Loucy (cell line): ENCODE data around the gene NELFB.

ENCODE experiments used
- H2AFZ ChIP-seq: fragments of 200-600 bp; sonication (generic); 2 replicates; pipeline ENCODE4 v1.6.0; 2016; ENCODE audit warnings: antibody characterized with exemption, mild to moderate bottlenecking, low read length, moderate library complexity
- H3F3A ChIP-seq: fragments of 200-600 bp; 2 replicates; pipeline ENCODE4 v1.6.0; 2016; ENCODE audit warnings: antibody characterized with exemption, low read depth, mild to moderate bottlenecking
- H3K27me3 ChIP-seq: fragments of 200-600 bp; sonication (generic); 2 replicates; pipeline ENCODE4 v1.6.1; 2014; ENCODE audit warnings: low read length, mild to moderate bottlenecking; ENCODE audit not compliant: insufficient read depth, poor library complexity, severe bottlenecking
- H3K36me3 ChIP-seq: fragments of 200-600 bp; sonication (generic); 2 replicates; pipeline ENCODE4 v1.6.1; 2016; ENCODE audit warnings: low read length; ENCODE audit not compliant: insufficient read depth
- H3K4me1 ChIP-seq: fragments of 200-600 bp; sonication (generic); 2 replicates; pipeline ENCODE4 v1.5.1; 2014; ENCODE audit warnings: low read length, mild to moderate bottlenecking; ENCODE audit not compliant: insufficient read depth, poor library complexity, severe bottlenecking
- H3K4me2 ChIP-seq: fragments of 200-600 bp; sonication (generic); 2 replicates; pipeline ENCODE4 v1.6.0; 2014; ENCODE audit warnings: antibody characterized with exemption, low read length, low read depth, mild to moderate bottlenecking; ENCODE audit not compliant: poor library complexity, severe bottlenecking
- H3K4me3 ChIP-seq: fragments of 200-600 bp; sonication (generic); 2 replicates; pipeline ENCODE4 v1.5.1; 2014; ENCODE audit warnings: low read length, mild to moderate bottlenecking, mixed read lengths; ENCODE audit not compliant: poor library complexity, severe bottlenecking
- H3K79me2 ChIP-seq: fragments of 200-600 bp; sonication (generic); 2 replicates; pipeline ENCODE4 v1.6.1; 2014; ENCODE audit warnings: low read length; ENCODE audit not compliant: insufficient read depth
- H3K9ac ChIP-seq: fragments of 200-600 bp; sonication (generic); 2 replicates; pipeline ENCODE4 v1.6.0; 2014; ENCODE audit warnings: mild to moderate bottlenecking, low read depth, low read length, moderate library complexity; ENCODE audit not compliant: poor library complexity, severe bottlenecking
- H3K9me2 ChIP-seq: fragments of 200-600 bp; sonication (generic); replicated peaks from 2 replicates; pipeline ENCODE4 v1.6.1; 2016; ENCODE audit warnings: low read depth, low read length, mixed read lengths
- H3K9me3 ChIP-seq: fragments of 200-600 bp; sonication (generic); 2 replicates; pipeline ENCODE4 v1.6.1; 2014; ENCODE audit warnings: mild to moderate bottlenecking, antibody characterized with exemption, low read length, low read depth; ENCODE audit not compliant: insufficient read depth
- H4K20me1 ChIP-seq: fragments of 200-600 bp; sonication (generic); 2 replicates; pipeline ENCODE4 v1.6.0; 2014; ENCODE audit warnings: antibody characterized with exemption, low read length, mild to moderate bottlenecking; ENCODE audit not compliant: insufficient read depth, poor library complexity, severe bottlenecking
- EZH2phosphoT487 ChIP-seq: fragments of 200-600 bp; IDR thresholded peaks from 2 replicates; pipeline ENCODE4 v1.6.1; 2018; ENCODE audit warnings: antibody characterized with exemption, mild to moderate bottlenecking, moderate library complexity, borderline replicate concordance
- TF ChIP-seq, protein P1 (sequence below): fragments of 200-600 bp; sonication (generic); conservative IDR thresholded peaks from 2 replicates; pipeline ENCODE4 v1.5.1; 2014; ENCODE audit warnings: mild to moderate bottlenecking, antibody characterized with exemption, low read length

The NELFB gene

DNA sequence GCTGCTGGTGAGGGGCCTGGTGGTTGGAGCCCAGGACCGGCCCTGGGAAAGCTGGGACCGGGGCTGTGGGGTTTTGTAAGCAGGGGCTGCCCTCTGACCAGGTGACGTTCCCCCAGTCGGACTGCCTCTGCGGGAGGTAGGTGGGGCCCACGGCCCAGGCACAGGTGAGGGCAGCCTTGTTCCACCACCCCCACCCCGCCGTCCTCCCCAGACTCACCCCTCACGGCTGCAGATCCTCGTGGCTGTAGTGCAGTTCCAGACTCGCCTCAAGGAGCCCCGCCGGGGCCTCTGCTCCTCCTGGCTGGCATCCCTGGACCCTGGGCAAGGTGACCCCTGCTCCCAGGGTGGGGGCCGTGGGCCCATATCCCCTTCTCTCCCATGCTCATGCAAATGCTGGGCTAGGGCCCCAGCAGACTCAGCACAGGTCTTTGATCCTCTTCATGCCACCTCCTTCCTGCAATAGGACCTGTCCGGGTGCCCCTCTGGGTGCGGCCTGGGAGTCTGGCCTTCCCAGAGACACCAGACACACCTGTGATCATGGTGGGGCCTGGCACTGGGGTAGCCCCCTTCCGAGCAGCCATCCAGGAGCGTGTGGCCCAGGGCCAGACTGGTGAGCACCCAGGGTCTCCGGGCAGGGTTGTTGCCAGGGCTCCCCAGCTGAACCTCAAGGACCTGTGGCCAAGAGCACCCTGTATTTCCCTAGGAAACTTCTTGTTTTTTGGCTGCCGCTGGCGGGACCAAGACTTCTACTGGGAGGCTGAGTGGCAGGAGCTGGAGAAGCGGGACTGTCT, 39.7 kb upstream of the NELFB start:
- H3K9me2 ChIP-seq = no peaks in the 10 kb centered on the region
- H3K79me2 ChIP-seq = no peaks in the 10 kb centered on the region
- H2AFZ ChIP-seq = no peak overlapping the region
- no peak for TF ChIP-seq EZH2phosphoT487
- TF ChIP-seq, protein P1, sequence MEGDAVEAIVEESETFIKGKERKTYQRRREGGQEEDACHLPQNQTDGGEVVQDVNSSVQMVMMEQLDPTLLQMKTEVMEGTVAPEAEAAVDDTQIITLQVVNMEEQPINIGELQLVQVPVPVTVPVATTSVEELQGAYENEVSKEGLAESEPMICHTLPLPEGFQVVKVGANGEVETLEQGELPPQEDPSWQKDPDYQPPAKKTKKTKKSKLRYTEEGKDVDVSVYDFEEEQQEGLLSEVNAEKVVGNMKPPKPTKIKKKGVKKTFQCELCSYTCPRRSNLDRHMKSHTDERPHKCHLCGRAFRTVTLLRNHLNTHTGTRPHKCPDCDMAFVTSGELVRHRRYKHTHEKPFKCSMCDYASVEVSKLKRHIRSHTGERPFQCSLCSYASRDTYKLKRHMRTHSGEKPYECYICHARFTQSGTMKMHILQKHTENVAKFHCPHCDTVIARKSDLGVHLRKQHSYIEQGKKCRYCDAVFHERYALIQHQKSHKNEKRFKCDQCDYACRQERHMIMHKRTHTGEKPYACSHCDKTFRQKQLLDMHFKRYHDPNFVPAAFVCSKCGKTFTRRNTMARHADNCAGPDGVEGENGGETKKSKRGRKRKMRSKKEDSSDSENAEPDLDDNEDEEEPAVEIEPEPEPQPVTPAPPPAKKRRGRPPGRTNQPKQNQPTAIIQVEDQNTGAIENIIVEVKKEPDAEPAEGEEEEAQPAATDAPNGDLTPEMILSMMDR = no peak
- H3K27me3 ChIP-seq = no peaks in the 10 kb centered on the region
- H3K4me3 ChIP-seq = no peak overlapping the region
- H3K36me3 ChIP-seq = no peaks in the 10 kb centered on the region
- H3K9me3 ChIP-seq = no peaks in the 10 kb centered on the region
- H3K4me1 ChIP-seq = no peaks in the 10 kb centered on the region
- H3K9ac ChIP-seq = no peak overlapping the region
- no peak overlapping the region for H3K4me2 ChIP-seq
- no peaks in the 10 kb centered on the region for H4K20me1 ChIP-seq
- H3F3A ChIP-seq = no peaks in the 10 kb centered on the region

DNA sequence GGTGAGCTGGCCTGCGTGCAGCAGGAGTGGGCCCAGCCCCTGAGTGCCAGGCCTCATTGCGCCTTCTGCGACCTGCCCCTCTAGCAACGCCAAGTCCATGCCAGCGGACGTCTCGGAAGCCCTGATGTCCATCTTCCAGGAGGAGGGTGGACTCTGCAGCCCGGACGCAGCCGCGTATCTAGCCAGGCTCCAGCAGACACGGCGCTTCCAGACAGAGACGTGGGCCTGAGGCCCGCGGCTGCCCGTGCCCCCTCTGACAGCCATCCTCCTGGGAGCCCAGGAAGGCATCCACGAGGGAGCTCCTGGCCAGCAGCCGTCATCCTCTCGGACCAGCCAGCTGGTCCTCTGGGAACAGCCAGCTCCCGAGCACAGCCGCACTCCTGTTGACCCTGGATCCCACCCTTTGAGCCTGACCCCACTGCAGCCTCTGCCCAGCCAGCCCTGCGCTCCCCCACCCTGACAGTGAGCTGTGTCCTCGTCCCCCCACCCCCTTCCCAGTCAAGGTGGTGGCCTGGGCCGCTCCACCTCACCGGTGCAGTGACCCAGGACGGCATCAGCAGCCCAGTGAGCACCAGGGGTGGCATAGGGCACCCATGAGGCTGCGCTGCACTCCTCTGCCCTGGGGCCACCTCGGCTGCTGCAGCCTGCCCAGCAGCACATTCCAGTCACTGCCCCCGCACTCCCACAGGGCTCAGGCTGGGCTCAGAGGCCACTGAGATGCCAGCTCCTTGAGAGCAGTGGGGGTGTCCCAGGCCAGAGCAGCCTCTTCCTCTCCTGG, 38.8 kb upstream of the NELFB start:
- H3K36me3 ChIP-seq = no peaks in the 10 kb centered on the region
- no peaks in the 10 kb centered on the region for H3F3A ChIP-seq
- H3K79me2 ChIP-seq = no peaks in the 10 kb centered on the region
- H3K4me1 ChIP-seq = no peaks in the 10 kb centered on the region
- no peaks in the 10 kb centered on the region for H3K9me3 ChIP-seq
- no peaks in the 10 kb centered on the region for H4K20me1 ChIP-seq
- no peaks in the 10 kb centered on the region for H3K27me3 ChIP-seq
- no peak for TF ChIP-seq EZH2phosphoT487
- TF ChIP-seq, protein P1 = no peak
- H3K9ac ChIP-seq = no peak overlapping the region
- no peak overlapping the region for H2AFZ ChIP-seq
- no peak overlapping the region for H3K4me3 ChIP-seq
- H3K4me2 ChIP-seq = no peak overlapping the region
- H3K9me2 ChIP-seq = no peaks in the 10 kb centered on the region

DNA sequence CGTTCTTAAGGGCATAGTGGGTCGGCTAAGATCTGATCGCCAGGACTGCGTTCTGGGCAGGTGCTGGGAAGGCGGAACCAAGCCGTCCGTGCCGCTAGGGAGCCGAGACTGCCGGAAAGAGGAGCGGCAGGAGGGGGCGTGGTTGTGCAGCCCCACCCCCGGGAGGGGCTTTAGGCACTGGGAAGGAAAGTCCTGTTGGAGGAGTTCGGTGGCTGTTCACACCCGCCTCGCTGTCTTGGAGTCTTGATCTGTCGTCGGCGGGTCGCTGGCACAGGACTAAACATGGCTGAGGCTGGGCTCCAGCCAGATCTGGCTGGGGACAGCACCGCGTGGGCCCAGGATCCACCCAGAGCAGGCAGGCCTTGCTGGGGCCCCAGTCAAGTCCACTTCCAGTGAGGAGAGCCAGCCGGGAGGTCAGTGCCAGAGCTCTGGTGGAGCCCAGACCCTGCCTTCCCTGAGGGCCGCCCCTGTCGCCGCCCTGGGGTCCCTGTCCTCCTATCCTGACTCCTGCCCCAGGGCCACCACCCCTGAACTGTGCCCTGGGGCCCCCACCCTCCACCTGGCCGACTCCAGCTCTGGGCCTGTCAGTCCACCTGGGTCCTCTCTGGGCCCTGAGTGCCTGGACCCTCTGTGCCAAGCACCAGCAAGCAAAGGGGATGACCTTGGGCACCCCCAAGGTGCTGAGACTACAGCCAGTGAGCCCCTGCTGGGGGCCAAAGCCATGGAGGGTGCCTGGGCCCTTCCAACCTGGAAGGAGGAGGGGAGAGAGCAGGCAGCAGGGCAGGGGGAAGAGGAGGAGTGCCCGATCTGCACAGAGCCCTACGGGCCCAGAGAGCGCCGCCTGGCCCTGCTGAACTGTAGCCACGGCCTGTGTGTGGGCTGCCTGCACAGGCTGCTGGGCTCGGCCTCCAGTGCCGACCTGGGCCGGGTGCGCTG, 37.6 kb upstream of the NELFB start:
- Histone ChIP-seq H4K20me1 (no peaks in the 10 kb centered on the region), H3K9me3 (no peaks in the 10 kb centered on the region), H3K9me2 (no peaks in the 10 kb centered on the region), H3K27me3 (no peaks in the 10 kb centered on the region), H3F3A (no peaks in the 10 kb centered on the region), H2AFZ (no peak overlapping the region), H3K79me2 (no peaks in the 10 kb centered on the region), H3K36me3 (no peaks in the 10 kb centered on the region), H3K4me2 (no peak overlapping the region), H3K4me1 (peaks cover 1% of the 10 kb centered on the region), H3K4me3 (no peak overlapping the region), H3K9ac (no peak overlapping the region)
- TF ChIP-seq EZH2phosphoT487 = no peak
- TF ChIP-seq, protein P1 = no peak
